HG03571 (cell line): ENCODE data around the gene TMEM95.
"Not testable (repeated sequence)": the region's sequence is repeated elsewhere in the genome, so short reads cannot be mapped to it uniquely, and the experiment has no call there.

Experiments
- ATAC-seq: cut with Tn5 transposase; IDR thresholded peaks from one replicate; pipeline ENCODE4 v1.9.1; 2021; ENCODE audit not compliant: unreplicated experiment

TMEM95 gene

GRCh38 chr17:7346761-7347614, 8.0 kb upstream of the TMEM95 start:
- no peak for ATAC-seq

- ATAC-seq, result no peak
Measured at GRCh38 chr17:7347630-7348477, 7.1 kb upstream of the TMEM95 start.

- ATAC-seq, result no peak
Measured at GRCh38 chr17:7348478-7349242, 6.3 kb upstream of the TMEM95 start.

GRCh38 chr17:7351665-7352502, 3.1 kb upstream of the TMEM95 start, which contains the start of gene KCTD11:
TSS of gene KCTD11 (plus strand) at chr17:7352162.
- peak; percentile 44 for ATAC-seq

GRCh38 chr17:7352503-7352889, 2.5 kb upstream of the TMEM95 start:
- ATAC-seq, result no peak

GRCh38 chr17:7352910-7353635, 1.9 kb upstream of the TMEM95 start:
- no peak for ATAC-seq

- ATAC-seq, result no peak
Measured at GRCh38 chr17:7354262-7354843, 603 bp upstream of the TMEM95 start.

- no peak for ATAC-seq
Measured at GRCh38 chr17:7355573-7355972, 617 bp downstream of the TMEM95 start.

- no peak for ATAC-seq
Measured at GRCh38 chr17:7356072-7356549, 1.2 kb downstream of the TMEM95 start.

- no peak for ATAC-seq
Measured at GRCh38 chr17:7356756-7357155, 1.8 kb downstream of the TMEM95 start.

- no peak for ATAC-seq
Measured at GRCh38 chr17:7357381-7357780, 2.4 kb downstream of the TMEM95 start.

GRCh38 chr17:7361906-7362305, 7.0 kb downstream of the TMEM95 start:
- ATAC-seq, result no peak

GRCh38 chr17:7363311-7363710, 8.4 kb downstream of the TMEM95 start:
- no peak for ATAC-seq

GRCh38 chr17:7365963-7366362, 11.0 kb downstream of the TMEM95 start:
- not testable (repeated sequence) for ATAC-seq

- ATAC-seq, result no peak
Measured at GRCh38 chr17:7367083-7367482, 12.1 kb downstream of the TMEM95 start.

- no peak for ATAC-seq
Measured at GRCh38 chr17:7367918-7368598, 13.1 kb downstream of the TMEM95 start.

GRCh38 chr17:7368599-7368994, 13.6 kb downstream of the TMEM95 start:
- ATAC-seq, result not testable (repeated sequence)

- no peak for ATAC-seq
Measured at GRCh38 chr17:7369825-7370224, 14.9 kb downstream of the TMEM95 start.

GRCh38 chr17:7370853-7371252, 15.9 kb downstream of the TMEM95 start:
- no peak for ATAC-seq
